CD8-positive, alpha-beta memory T cell (primary cell): ENCODE results near the gene JAKMIP2. TPM values are rescaled to one million over a fixed set of nuclear protein-coding genes. Genes with fewer than 3 reads are reported as not detected.
"Not testable (repeated sequence)": the region's sequence is repeated elsewhere in the genome, so short reads cannot be mapped to it uniquely, and the experiment has no call there.

Source experiments
- CTCF ChIA-PET: fragments of 350-600 bp; sonication (Branson Sonifier 250); formaldehyde crosslinking; loops from one replicate; lab custom pipeline; 2021; ENCODE audit warnings: antibody characterized with exemption; lab: Charles Lee
- POLR2A ChIA-PET: fragments of 350-600 bp; sonication (Branson Sonifier 250); formaldehyde crosslinking; loops from one replicate; lab custom pipeline; 2021; ENCODE audit warnings: antibody characterized with exemption; lab: Charles Lee
- DNase-seq, 5 donors: peaks; one replicate each; pipeline versions ENCODE4 v3.0.0 to v3.0.0-alpha.2; 2020 to 2022; ENCODE audit warnings: mixed read lengths in 1 of 5
- H3K27ac ChIP-seq: one replicate; pipeline ENCODE4 v1.7.0; 2013; ENCODE audit warnings: low read depth, mild to moderate bottlenecking, low read length, moderate library complexity
- H3K27me3 ChIP-seq: 2 replicates; pipeline ENCODE4 v1.7.0; 2013; ENCODE audit warnings: low read length, mild to moderate bottlenecking; ENCODE audit not compliant: insufficient read depth, poor library complexity, severe bottlenecking
- H3K36me3 ChIP-seq: 2 replicates; pipeline ENCODE4 v1.7.0; 2013; ENCODE audit warnings: mild to moderate bottlenecking, low read length, moderate library complexity; ENCODE audit not compliant: insufficient read depth
- H3K4me1 ChIP-seq: 2 replicates; pipeline ENCODE4 v1.7.0; 2013; ENCODE audit warnings: mild to moderate bottlenecking, low read length, moderate library complexity; ENCODE audit not compliant: insufficient read depth
- H3K4me3 ChIP-seq: 2 replicates; pipeline ENCODE4 v1.7.0; 2013; ENCODE audit warnings: mild to moderate bottlenecking, low read length
- H3K9me3 ChIP-seq: 2 replicates; pipeline ENCODE4 v1.7.0; 2013; ENCODE audit warnings: mild to moderate bottlenecking, low read length
- H3K27ac Mint-ChIP-seq, 8 donors: one replicate each; pipeline ENCODE4 v1.8.0; 2020 to 2021; ENCODE audit warnings: mixed read lengths in 8 of 8, mild to moderate bottlenecking in 6 of 8, inconsistent platforms in 3 of 8, moderate library complexity in 3 of 8
- H3K27me3 Mint-ChIP-seq, 2 donors: one replicate each; pipeline ENCODE4 v1.8.0; 2020 to 2021; ENCODE audit warnings: mixed read lengths in 2 of 2, mild to moderate bottlenecking in 1 of 2, moderate library complexity in 1 of 2
- H3K36me3 Mint-ChIP-seq, 3 donors: one replicate each; pipeline ENCODE4 v1.8.0; 2020 to 2021; ENCODE audit warnings: mixed read lengths in 3 of 3, inconsistent platforms in 1 of 3, mild to moderate bottlenecking in 1 of 3
- H3K4me1 Mint-ChIP-seq, 3 donors: one replicate each; pipeline ENCODE4 v1.8.0; 2020 to 2021; ENCODE audit warnings: mixed read lengths in 3 of 3, inconsistent platforms in 1 of 3, mild to moderate bottlenecking in 1 of 3
- H3K4me3 Mint-ChIP-seq, 7 donors: one replicate each; pipeline ENCODE4 v1.8.0; 2020 to 2021; ENCODE audit warnings: mixed read lengths in 7 of 7, mild to moderate bottlenecking in 6 of 7, moderate library complexity in 4 of 7, inconsistent platforms in 2 of 7
- H3K9me3 Mint-ChIP-seq, 5 donors: one replicate each; pipeline ENCODE4 v1.8.0; 2020 to 2022; ENCODE audit warnings: mixed read lengths in 5 of 5, mild to moderate bottlenecking in 3 of 5, moderate library complexity in 2 of 5, inconsistent platforms in 1 of 5
- polyA plus RNA-seq: library from polyadenylated mRNA; unstranded; fragments of 300-500 nt; fragmentation: Illumina TruSeq; gene quantifications from one replicate; pipeline ENCODE4 v1.2.3, GENCODE V29; 2021
- total RNA-seq, 2 experiments: library from RNA; stranded (reverse); gene quantifications; one replicate each; pipeline ENCODE4 v1.2.3, GENCODE V29; 2021

Gene JAKMIP2
- total and polyA plus RNA-seq, 3 experiments from 2014 or later: 1.8 to 6.3 (median 1.8) TPM

DNA sequence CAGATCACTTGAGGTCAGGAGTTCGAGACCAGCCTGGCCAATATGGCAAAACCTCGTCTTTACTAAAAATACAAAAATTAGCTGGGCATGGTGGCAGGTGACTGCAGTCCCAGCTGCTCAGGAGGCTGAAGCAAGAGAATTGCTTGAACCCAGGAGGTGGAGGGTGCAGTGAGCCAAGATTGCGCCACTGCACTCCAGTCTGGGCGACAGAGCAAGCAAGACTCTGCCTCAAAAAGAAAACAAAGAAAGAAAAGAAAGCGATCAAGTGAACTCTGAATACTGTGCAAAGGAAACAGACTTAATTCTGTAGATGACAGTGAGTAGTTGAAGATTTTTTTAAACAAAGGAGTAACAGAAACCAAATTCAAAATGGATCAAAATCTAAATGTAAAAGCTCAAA, 228.7 kb downstream of the JAKMIP2 start:
- POLR2A ChIA-PET, H3K27ac Mint-ChIP-seq: not testable (repeated sequence)

DNA sequence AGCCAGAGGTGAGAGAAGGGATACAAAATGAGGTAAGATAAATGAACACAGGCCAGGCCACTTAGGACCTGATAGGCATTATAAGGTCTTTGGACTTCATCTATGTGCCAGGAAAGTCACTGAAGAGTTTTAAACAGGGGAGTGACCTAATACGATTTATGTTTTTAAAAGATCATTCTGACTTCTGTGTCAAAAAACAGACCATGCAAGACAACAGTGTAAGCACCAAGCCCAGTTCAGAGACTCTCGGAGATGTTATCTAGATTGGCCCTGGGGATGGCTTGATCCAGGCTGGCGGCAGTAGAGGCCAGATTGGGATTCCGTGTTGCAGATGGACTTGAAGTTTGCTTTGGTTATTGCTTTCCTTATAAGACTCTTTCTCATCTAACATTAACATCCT, 229.6 kb downstream of the JAKMIP2 start:
- peaks cover 0 to 8% (median 0%) of the 10 kb centered on the region in 5 donors for H3K9me3 Mint-ChIP-seq
- no peak overlapping the region for H3K4me3 Mint-ChIP-seq
- no peaks in the 10 kb centered on the region for H3K9me3 ChIP-seq
- H3K4me1 ChIP-seq: no peaks in the 10 kb centered on the region
- ChIA-PET CTCF (no interaction called here), POLR2A (no interaction called here)
- peaks cover 0 to 8% of the 10 kb centered on the region in 2 donors for H3K27me3 Mint-ChIP-seq
- no peaks in the 10 kb centered on the region for H3K36me3 Mint-ChIP-seq
- H3K4me1 Mint-ChIP-seq: no peaks in the 10 kb centered on the region
- DNase-seq: no peak
- H3K27me3 ChIP-seq: no peaks in the 10 kb centered on the region
- H3K4me3 ChIP-seq: no peak overlapping the region
- no peaks in the 10 kb centered on the region for H3K36me3 ChIP-seq
- no peak overlapping the region for H3K27ac ChIP-seq
- no peak overlapping the region for H3K27ac Mint-ChIP-seq

More for the DNA sequence above, 228.7 kb downstream of the JAKMIP2 start:
- H3K27ac ChIP-seq, H3K4me3 ChIP-seq, H3K36me3 Mint-ChIP-seq, CTCF ChIA-PET, DNase-seq, H3K27me3 ChIP-seq, H3K4me3 Mint-ChIP-seq, H3K4me1 ChIP-seq, H3K27me3 Mint-ChIP-seq, H3K36me3 ChIP-seq, H3K4me1 Mint-ChIP-seq, H3K9me3 Mint-ChIP-seq, H3K9me3 ChIP-seq: not testable (repeated sequence)

DNA sequence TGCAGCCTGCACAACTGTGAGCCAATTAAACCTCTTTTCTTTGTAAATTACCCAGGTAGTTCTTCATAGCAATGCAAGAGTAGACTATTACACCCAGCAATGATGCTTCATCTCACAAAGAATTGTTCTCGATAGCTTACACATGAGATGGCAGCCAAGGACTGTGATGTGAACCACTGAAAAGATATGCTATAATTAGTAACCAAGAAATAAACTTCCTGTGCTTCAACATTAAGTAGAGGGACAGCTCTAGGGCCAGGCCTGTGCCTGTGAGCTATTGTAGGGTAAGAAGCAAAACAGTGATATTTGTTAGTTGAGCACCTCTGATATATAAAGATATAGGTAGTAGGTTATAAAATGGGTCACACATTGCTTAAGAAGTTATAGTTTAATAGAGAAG, 230.9 kb downstream of the JAKMIP2 start:
- Mint-ChIP-seq H3K36me3 (no peaks in the 10 kb centered on the region), H3K27ac (no peak overlapping the region), H3K4me1 (no peaks in the 10 kb centered on the region), H3K27me3 (peaks cover 0 to 8% of the 10 kb centered on the region in 2 donors), H3K4me3 (no peak overlapping the region), H3K9me3 (peaks cover 0 to 8% (median 0%) of the 10 kb centered on the region in 5 donors)
- Histone ChIP-seq H3K36me3 (no peaks in the 10 kb centered on the region), H3K27ac (no peak overlapping the region), H3K4me3 (no peak overlapping the region), H3K4me1 (no peaks in the 10 kb centered on the region), H3K27me3 (no peaks in the 10 kb centered on the region), H3K9me3 (no peaks in the 10 kb centered on the region)
- CTCF ChIA-PET: no interaction called here
- DNase-seq: no peak
- POLR2A ChIA-PET: no interaction called here

DNA sequence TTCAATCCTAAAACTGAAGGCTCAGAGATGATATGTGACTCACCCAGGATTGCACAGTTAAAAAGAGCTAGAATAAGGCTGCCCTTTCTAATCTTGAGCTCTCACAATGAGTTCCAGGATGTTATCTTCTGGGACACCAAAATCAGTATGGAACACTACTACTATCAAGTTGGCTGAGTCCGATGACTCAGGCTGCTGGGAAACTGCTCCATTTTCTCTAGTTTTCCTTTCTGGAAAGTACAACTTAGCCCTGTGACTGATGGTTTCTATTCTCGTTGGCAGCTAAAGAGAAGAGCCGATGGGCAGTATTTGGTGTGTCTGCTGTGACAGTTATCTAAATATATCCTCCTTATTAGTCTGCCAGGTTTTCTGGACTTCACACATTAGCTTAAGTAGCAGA, 234.8 kb downstream of the JAKMIP2 start:
- H3K4me1 ChIP-seq: no peaks in the 10 kb centered on the region
- no peaks in the 10 kb centered on the region for H3K36me3 ChIP-seq
- H3K27me3 Mint-ChIP-seq: peaks cover 0 to 8% of the 10 kb centered on the region in 2 donors
- DNase-seq: no peak
- H3K27ac Mint-ChIP-seq: no peak overlapping the region
- ChIA-PET POLR2A (no interaction called here), CTCF (no interaction called here)
- no peaks in the 10 kb centered on the region for H3K27me3 ChIP-seq
- H3K9me3 ChIP-seq: no peaks in the 10 kb centered on the region
- H3K4me3 Mint-ChIP-seq: no peak overlapping the region
- peaks cover 0 to 8% (median 0%) of the 10 kb centered on the region in 5 donors for H3K9me3 Mint-ChIP-seq
- no peak overlapping the region for H3K4me3 ChIP-seq
- no peak overlapping the region for H3K27ac ChIP-seq
- no peaks in the 10 kb centered on the region for H3K4me1 Mint-ChIP-seq
- H3K36me3 Mint-ChIP-seq: no peaks in the 10 kb centered on the region

DNA sequence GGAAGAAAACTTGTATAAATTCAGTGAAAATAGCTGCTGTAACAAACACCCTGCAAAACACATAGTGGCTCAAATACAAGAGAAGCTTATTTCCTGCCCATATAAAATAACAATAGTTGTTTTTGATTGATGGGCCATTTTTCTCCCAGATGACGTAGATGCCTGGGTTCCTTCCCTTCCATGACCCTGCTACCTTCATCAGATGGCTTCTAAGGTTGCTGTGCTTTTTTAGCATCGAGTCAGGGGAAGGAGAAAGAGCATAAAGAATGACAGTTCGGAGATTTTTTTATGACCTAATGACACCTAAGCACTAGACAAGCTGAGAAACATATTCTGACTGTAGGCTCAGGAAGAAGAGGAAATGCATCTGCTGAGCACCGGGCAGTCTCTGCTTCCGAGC, 238.0 kb downstream of the JAKMIP2 start:
- DNase-seq: no peak
- H3K4me1 ChIP-seq: no peaks in the 10 kb centered on the region
- ChIA-PET CTCF (no interaction called here), POLR2A (no interaction called here)
- no peaks in the 10 kb centered on the region for H3K9me3 Mint-ChIP-seq
- H3K36me3 ChIP-seq: no peaks in the 10 kb centered on the region
- H3K4me3 Mint-ChIP-seq: no peak overlapping the region
- H3K4me3 ChIP-seq: no peak overlapping the region
- peaks cover 0 to 9% of the 10 kb centered on the region in 2 donors for H3K27me3 Mint-ChIP-seq
- H3K27ac ChIP-seq: no peak overlapping the region
- no peak overlapping the region for H3K27ac Mint-ChIP-seq
- H3K27me3 ChIP-seq: no peaks in the 10 kb centered on the region
- no peaks in the 10 kb centered on the region for H3K4me1 Mint-ChIP-seq
- no peaks in the 10 kb centered on the region for H3K9me3 ChIP-seq
- no peaks in the 10 kb centered on the region for H3K36me3 Mint-ChIP-seq

DNA sequence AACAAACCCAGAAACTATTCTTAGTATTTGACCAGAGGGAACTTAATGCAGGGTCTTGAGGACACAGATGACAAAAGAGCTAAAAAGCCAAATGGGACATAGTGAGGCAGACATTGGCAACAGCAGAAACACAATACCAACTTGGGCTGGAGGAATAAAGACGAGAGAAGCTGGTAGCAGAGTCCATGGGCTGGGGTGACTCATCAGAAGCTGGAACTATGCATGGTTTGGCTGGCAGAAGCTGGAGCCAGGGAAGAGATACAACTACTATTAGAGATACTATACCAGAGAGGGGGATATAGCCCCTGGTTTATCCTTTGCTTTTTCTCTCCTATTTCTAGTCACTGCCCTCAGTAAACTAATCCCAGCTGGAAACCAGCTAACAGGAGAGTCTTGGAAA, 243.5 kb downstream of the JAKMIP2 start:
- DNase-seq: no peak
- H3K27me3 ChIP-seq: no peaks in the 10 kb centered on the region
- H3K9me3 ChIP-seq: no peaks in the 10 kb centered on the region
- Mint-ChIP-seq H3K27ac (no peak overlapping the region), H3K4me1 (no peaks in the 10 kb centered on the region), H3K4me3 (no peak overlapping the region), H3K36me3 (no peaks in the 10 kb centered on the region), H3K27me3 (peaks cover 0 to 7% of the 10 kb centered on the region in 2 donors), H3K9me3 (peaks cover 0 to 3% (median 0%) of the 10 kb centered on the region in 5 donors)
- H3K4me3 ChIP-seq: no peak overlapping the region
- ChIA-PET CTCF (no interaction called here), POLR2A (no interaction called here)
- H3K36me3 ChIP-seq: no peaks in the 10 kb centered on the region
- H3K27ac ChIP-seq: no peak overlapping the region
- H3K4me1 ChIP-seq: no peaks in the 10 kb centered on the region

GRCh38 chr5:147538236-147538635, 244.3 kb downstream of the JAKMIP2 start:
- Mint-ChIP-seq H3K27me3 (peaks cover 0 to 7% of the 10 kb centered on the region in 2 donors), H3K4me1 (no peaks in the 10 kb centered on the region), H3K27ac (no peak overlapping the region), H3K36me3 (no peaks in the 10 kb centered on the region), H3K9me3 (peaks cover 0 to 3% (median 0%) of the 10 kb centered on the region in 5 donors), H3K4me3 (no peak overlapping the region)
- Histone ChIP-seq H3K9me3 (no peaks in the 10 kb centered on the region), H3K4me3 (no peak overlapping the region), H3K27ac (no peak overlapping the region), H3K27me3 (no peaks in the 10 kb centered on the region), H3K36me3 (no peaks in the 10 kb centered on the region), H3K4me1 (no peaks in the 10 kb centered on the region)
- POLR2A ChIA-PET: no interaction called here
- no peak for DNase-seq
- CTCF ChIA-PET: no interaction called here
